HepG2 (cell line): ENCODE data around the gene UBAC2. TPM values are rescaled to one million over a fixed set of nuclear protein-coding genes. Genes with fewer than 3 reads are reported as not detected.

Experiments used
- ATAC-seq: fragments of 200-7000 bp; cut with Tn5 transposase; 3 replicates; pipeline ENCODE4 v1.9.1; 2020; ENCODE audit warnings: mild to moderate bottlenecking, moderate library complexity
- BruUV-seq: library from RNA; stranded (reverse); fragments of 400-500 nt; replicated peaks from 2 replicates; lab custom pipeline; 2021; lab: Mats Ljungman, UMichigan
- CTCF ChIA-PET: fragments of 300-600 bp; formaldehyde crosslinking; extraction: SDS; loops from one replicate; lab custom pipeline; 2021; ENCODE audit warnings: low total read pairs, inconsistent platforms, low intra/inter-chr PET ratio; lab: Yijun Ruan, JAX
- POLR2A ChIA-PET: fragments of 350-600 bp; sonication (Branson Sonifier 250); formaldehyde crosslinking; loops from one replicate; lab custom pipeline; 2020; ENCODE audit warnings: antibody characterized with exemption, inconsistent platforms; lab: Yijun Ruan, JAX
- DNase-seq: peaks from one replicate; pipeline ENCODE4 v3.0.0-alpha.2; 2015; ENCODE audit warnings: low spot score
- FAIRE-seq: peaks from 3 replicates; lab custom pipeline; 2011; peaks lifted over from hg19 to GRCh38; lab: Jason Lieb, UNC
- H2AFZ ChIP-seq: one replicate; pipeline ENCODE4 v1.6.1; 2011; ENCODE audit warnings: low read length, inconsistent platforms
- H3K27ac ChIP-seq: fragments of 300-600 bp; 3 replicates; pipeline ENCODE4 v1.8.0; 2011; ENCODE audit warnings: mixed run types, mild to moderate bottlenecking, mixed read lengths, low read length, inconsistent platforms; ENCODE audit not compliant: insufficient read depth; ENCODE audit errors: extremely low read length
- H3K27me3 ChIP-seq, 2 experiments: fragments of 200-600 bp in 1 of 2; 2 replicates in 1 of 2; 3 replicates in 1 of 2; pipeline versions ENCODE4 v1.6.0 to v1.8.0; 2011; ENCODE audit warnings: low read length in 2 of 2, mild to moderate bottlenecking in 2 of 2, moderate library complexity in 2 of 2, inconsistent platforms in 1 of 2; ENCODE audit not compliant: insufficient read depth in 2 of 2, control insufficient read depth in 1 of 2
- H3K36me3 ChIP-seq, 2 experiments: fragments of 200-600 bp in 1 of 2; replicated peaks in 1 of 2; 2 replicates in 1 of 2; 3 replicates in 1 of 2; pipeline versions ENCODE4 v1.5.1 to v1.8.0; 2011; ENCODE audit warnings: low read length in 2 of 2, inconsistent platforms in 1 of 2; ENCODE audit not compliant: insufficient read depth in 2 of 2, control insufficient read depth in 1 of 2
- H3K4me1 ChIP-seq: 2 replicates; pipeline ENCODE4 v1.5.1; 2012; ENCODE audit warnings: low read length, inconsistent platforms; ENCODE audit not compliant: insufficient read depth
- H3K4me2 ChIP-seq: 2 replicates; pipeline ENCODE4 v1.6.0; 2011; ENCODE audit warnings: low read depth, low read length, inconsistent platforms
- H3K4me3 ChIP-seq, 3 experiments: fragments of 200-600 bp in 1 of 3; sonication (generic), shearing (Covaris generic) in 1 of 3; replicated peaks in 1 of 3; 2 replicates each; pipeline ENCODE4 v1.5.1; 2011 to 2016; ENCODE audit warnings: low read length in 3 of 3, inconsistent platforms in 2 of 3, low read depth in 2 of 3, mild to moderate bottlenecking in 2 of 3, control low read depth in 1 of 3, mixed read lengths in 1 of 3; ENCODE audit not compliant: insufficient read depth in 1 of 3
- H3K79me2 ChIP-seq: one replicate; pipeline ENCODE4 v1.6.1; 2011; ENCODE audit warnings: low read length, inconsistent platforms; ENCODE audit not compliant: insufficient read depth
- H3K9ac ChIP-seq: 2 replicates; pipeline ENCODE4 v1.6.0; 2011; ENCODE audit warnings: mild to moderate bottlenecking, low read depth, low read length, inconsistent platforms; ENCODE audit not compliant: insufficient read depth
- H3K9me3 ChIP-seq: 2 replicates; pipeline ENCODE4 v1.5.1; 2012; ENCODE audit warnings: mild to moderate bottlenecking, low read length
- H4K20me1 ChIP-seq: 2 replicates; pipeline ENCODE4 v1.6.0; 2011; ENCODE audit warnings: inconsistent platforms, mild to moderate bottlenecking, low read length, moderate library complexity; ENCODE audit not compliant: insufficient read depth
- GPBP1L1 ChIP-seq: sonication (generic); formaldehyde crosslinking; IDR thresholded peaks from 2 replicates; pipeline ENCODE4 v1.5.0; 2020; ENCODE audit warnings: mild to moderate bottlenecking, missing genetic modification reagents
- GPN1 ChIP-seq: sonication (generic); formaldehyde crosslinking; IDR thresholded peaks from 2 replicates; pipeline ENCODE4 v1.5.1; 2020; ENCODE audit warnings: missing genetic modification reagents, borderline replicate concordance
- KDM5A ChIP-seq: fragments of 200-600 bp; sonication (generic); IDR thresholded peaks from 2 replicates; pipeline ENCODE4 v1.7.0; 2018; ENCODE audit warnings: antibody characterized with exemption, mild to moderate bottlenecking, low read length, borderline replicate concordance
- SP2 ChIP-seq: sonication (generic); formaldehyde crosslinking; IDR thresholded peaks from 2 replicates; pipeline ENCODE4 v1.5.1; 2020; ENCODE audit warnings: mild to moderate bottlenecking, missing genetic modification reagents
- ZBTB10 ChIP-seq: sonication (generic); formaldehyde crosslinking; IDR thresholded peaks from 2 replicates; pipeline ENCODE4 v1.4.0; 2020; ENCODE audit warnings: missing genetic modification reagents, borderline replicate concordance
- WGBS: methylation state at CpG from one replicate; pipeline ENCODE4 v1.1.6; 2017; ENCODE audit warnings: low lambda C conversion rate; 5-methylcytosine and 5-hydroxymethylcytosine counted together
- in situ Hi-C: cut with HindIII; loops from 2 replicates; pipeline ENCODE4 v1.10.0; 2017; ENCODE audit warnings: low pct_unique_long_range_greater_than_20kb; ENCODE audit not compliant: extremely low pct_ligation_motif_present
- intact Hi-C: fragments of 100-400 bp; cut with micrococcal nuclease; formaldehyde crosslinking; loops from one replicate; pipeline ENCODE4 v1.10.0; 2022; ENCODE audit not compliant: unreplicated experiment
- polyA plus RNA-seq, 8 experiments: library from polyadenylated mRNA; depleted of rRNA in 3 of 8; stranded (reverse) in 7 of 8; unstranded in 1 of 8; fragments of >200 nt; fragmentation: Illumina TruSeq in 4 of 8; extraction: Trizol in 4 of 8; gene quantifications; 2 replicates each; pipeline versions ENCODE4 v1.2.1 to v1.2.3, GENCODE V29; 2011 to 2016; ENCODE audit warnings: low read depth in 4 of 8, missing spikeins in 1 of 8, mixed read lengths in 1 of 8; ENCODE audit not compliant: insufficient read depth in 1 of 8
- total RNA-seq, 5 experiments: library from RNA; depleted of rRNA; stranded (reverse); fragments of >200 nt; fragmentation: Illumina TruSeq; extraction: Trizol; gene quantifications; 2 replicates each; pipeline ENCODE4 v1.2.3, GENCODE V29; 2016; ENCODE audit warnings: low read depth in 1 of 5

Gene UBAC2
- total and polyA plus RNA-seq, 2 of the 13 experiments (the other 11 are each of a cell fraction or from before 2014, with no cell fraction given), result 61.3 to 80.8 TPM

GRCh38 chr13:99327761-99328160 lies 127.1 kb downstream of the UBAC2 start:
- no peaks in the 10 kb centered on the region for H3K9me3 ChIP-seq
- H3K9ac ChIP-seq, result no peak overlapping the region
- intact Hi-C loops (no loop called here), in situ Hi-C loops (no loop called here)
- 89% methylated on average over 2 of the region's 2 CpGs for WGBS
- no peak overlapping the region for H3K4me2 ChIP-seq
- H3K27me3 ChIP-seq, result no peaks in the 10 kb centered on the region
- H3K27ac ChIP-seq, result no peak overlapping the region
- no peak for TF ChIP-seq GPN1 (CRISPR knock-in tag)
- no peak for TF ChIP-seq ZBTB10 (CRISPR knock-in tag)
- TF ChIP-seq KDM5A, result no peak
- no peak for TF ChIP-seq SP2
- TF ChIP-seq GPBP1L1 (CRISPR knock-in tag), result no peak
- no peak overlapping the region for H2AFZ ChIP-seq
- peaks cover 14% of the 10 kb centered on the region for H3K4me1 ChIP-seq
- peaks cover 0 to 10% of the 10 kb centered on the region in 2 experiments; a peak in 4 of 5 replicates for H3K36me3 ChIP-seq
- FAIRE-seq, result no peak
- BruUV-seq, result no TSS peak
- H3K79me2 ChIP-seq, result no peaks in the 10 kb centered on the region
- no peak for DNase-seq
- POLR2A ChIA-PET, result no interaction called here
- H4K20me1 ChIP-seq, result no peaks in the 10 kb centered on the region
- CTCF ChIA-PET, result no interaction called here
- H3K4me3 ChIP-seq, result no peak overlapping the region
- no peak for ATAC-seq
